Karpas-422 (cell line): Measurements from ENCODE around the gene RGS19. TPM values are rescaled to one million over a fixed set of nuclear protein-coding genes. Genes with fewer than 3 reads are reported as not detected.

Source experiments
- DNase-seq: peaks from one replicate; pipeline ENCODE4 v3.0.0-alpha.2; 2015
- H2AFZ ChIP-seq: fragments of 200-600 bp; sonication (generic); 2 replicates; pipeline ENCODE4 v1.6.1; 2014; ENCODE audit warnings: antibody characterized with exemption, low read length, mixed read lengths
- H3K27ac ChIP-seq: fragments of 200-600 bp; sonication (generic); 2 replicates; pipeline ENCODE4 v1.5.1; 2014; ENCODE audit warnings: mild to moderate bottlenecking, low read length, moderate library complexity
- H3K27me3 ChIP-seq: fragments of 200-600 bp; sonication (generic); 2 replicates; pipeline ENCODE4 v1.6.1; 2014; ENCODE audit warnings: low read length, mixed read lengths
- H3K36me3 ChIP-seq: fragments of 200-600 bp; sonication (generic); 2 replicates; pipeline ENCODE4 v1.6.1; 2014; ENCODE audit warnings: low read length, mixed read lengths; ENCODE audit not compliant: insufficient read depth
- H3K4me1 ChIP-seq: fragments of 200-600 bp; sonication (generic); 2 replicates; pipeline ENCODE4 v1.6.1; 2014; ENCODE audit warnings: mild to moderate bottlenecking, low read length, mixed read lengths
- H3K4me2 ChIP-seq: fragments of 200-600 bp; sonication (generic); 2 replicates; pipeline ENCODE4 v1.6.1; 2014; ENCODE audit warnings: low read length, low read depth, mild to moderate bottlenecking; ENCODE audit not compliant: poor library complexity, severe bottlenecking
- H3K4me3 ChIP-seq: fragments of 200-600 bp; sonication (generic); 2 replicates; pipeline ENCODE4 v1.5.1; 2014; ENCODE audit warnings: mild to moderate bottlenecking, antibody characterized with exemption, low read length, mixed read lengths
- H3K79me2 ChIP-seq: fragments of 200-600 bp; sonication (generic); 2 replicates; pipeline ENCODE4 v1.6.1; 2014; ENCODE audit warnings: mild to moderate bottlenecking, low read length, mixed read lengths
- H3K9ac ChIP-seq: fragments of 200-600 bp; sonication (generic); 2 replicates; pipeline ENCODE4 v1.6.0; 2014; ENCODE audit warnings: low read length
- H3K9me2 ChIP-seq: fragments of 200-600 bp; sonication (generic), shearing (Covaris generic); replicated peaks from 2 replicates; pipeline ENCODE4 v1.6.0; 2014; ENCODE audit warnings: mild to moderate bottlenecking, low read length, moderate library complexity; ENCODE audit not compliant: insufficient read depth
- H3K9me3 ChIP-seq: fragments of 300-700, 200-600 bp; sonication (generic); 2 replicates; pipeline ENCODE4 v1.6.1; 2014; ENCODE audit warnings: low read length, mixed read lengths
- H4K20me1 ChIP-seq: fragments of 200-600 bp; sonication (generic); 2 replicates; pipeline ENCODE4 v1.6.1; 2014; ENCODE audit warnings: mild to moderate bottlenecking, antibody characterized with exemption, low read length, low read depth; ENCODE audit not compliant: insufficient read depth
- total RNA-seq: library from RNA; depleted of rRNA; stranded (reverse); fragments of >200 nt; shearing (Covaris generic); gene quantifications from 2 replicates; pipeline ENCODE4 v1.2.3, GENCODE V29; 2014; ENCODE audit warnings: low replicate concordance

Gene RGS19
- total RNA-seq, 1 experiment from 2014 or later = 172 TPM

GRCh38 chr20:64099880-64100565 is 20.7 kb upstream of the RGS19 start:
- no peak overlapping the region for H2AFZ ChIP-seq
- peak overlapping the region; percentile 88 for H3K27ac ChIP-seq

GRCh38 chr20:64099086-64099786 is 19.9 kb upstream of the RGS19 start:
- H3K4me1 ChIP-seq = peaks cover 40% of the 10 kb centered on the region
- peak overlapping the region; percentile 6; the same call in 1 of the 2 replicates for H3K4me3 ChIP-seq
- H3K79me2 ChIP-seq = no peaks in the 10 kb centered on the region
- no peaks in the 10 kb centered on the region for H3K9me3 ChIP-seq
- peaks cover 8% of the 10 kb centered on the region; the same call in 1 of the 2 replicates for H4K20me1 ChIP-seq
- peak overlapping the region; percentile 88 for H3K27ac ChIP-seq
- H3K4me2 ChIP-seq = peak overlapping the region; percentile 48
- H2AFZ ChIP-seq = no peak overlapping the region
- H3K9ac ChIP-seq = peak overlapping the region; percentile 37
- H3K9me2 ChIP-seq = no peaks in the 10 kb centered on the region
- H3K36me3 ChIP-seq = peaks cover 20% of the 10 kb centered on the region
- no peaks in the 10 kb centered on the region for H3K27me3 ChIP-seq
- no peak for DNase-seq

More at GRCh38 chr20:64099880-64100565, 20.7 kb upstream of the RGS19 start:
- no peaks in the 10 kb centered on the region for H3K9me2 ChIP-seq
- H3K36me3 ChIP-seq = peaks cover 20% of the 10 kb centered on the region
- H3K9me3 ChIP-seq = no peaks in the 10 kb centered on the region
- H3K79me2 ChIP-seq = no peaks in the 10 kb centered on the region
- no peaks in the 10 kb centered on the region for H3K27me3 ChIP-seq
- H3K4me1 ChIP-seq = peaks cover 40% of the 10 kb centered on the region
- peak overlapping the region; percentile 37 for H3K9ac ChIP-seq
- H3K4me2 ChIP-seq = peak overlapping the region; percentile 48
- DNase-seq = peak; percentile 87
- peak overlapping the region; percentile 6; the same call in 1 of the 2 replicates for H3K4me3 ChIP-seq
- H4K20me1 ChIP-seq = peaks cover 8% of the 10 kb centered on the region; the same call in 1 of the 2 replicates

DNA sequence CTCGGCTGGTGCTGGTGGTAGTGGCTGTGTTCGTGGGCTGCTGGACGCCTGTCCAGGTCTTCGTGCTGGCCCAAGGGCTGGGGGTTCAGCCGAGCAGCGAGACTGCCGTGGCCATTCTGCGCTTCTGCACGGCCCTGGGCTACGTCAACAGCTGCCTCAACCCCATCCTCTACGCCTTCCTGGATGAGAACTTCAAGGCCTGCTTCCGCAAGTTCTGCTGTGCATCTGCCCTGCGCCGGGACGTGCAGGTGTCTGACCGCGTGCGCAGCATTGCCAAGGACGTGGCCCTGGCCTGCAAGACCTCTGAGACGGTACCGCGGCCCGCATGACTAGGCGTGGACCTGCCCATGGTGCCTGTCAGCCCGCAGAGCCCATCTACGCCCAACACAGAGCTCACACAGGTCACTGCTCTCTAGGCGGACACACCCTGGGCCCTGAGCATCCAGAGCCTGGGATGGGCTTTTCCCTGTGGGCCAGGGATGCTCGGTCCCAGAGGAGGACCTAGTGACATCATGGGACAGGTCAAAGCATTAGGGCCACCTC is 19.2 kb upstream of the RGS19 start:
- Histone ChIP-seq H3K36me3 (peaks cover 20% of the 10 kb centered on the region), H3K4me3 (no peak overlapping the region), H3K27ac (peak overlapping the region; percentile 88), H3K9me2 (no peaks in the 10 kb centered on the region), H3K79me2 (no peaks in the 10 kb centered on the region), H3K9ac (no peak overlapping the region), H4K20me1 (peaks cover 8% of the 10 kb centered on the region; the same call in 1 of the 2 replicates), H3K4me2 (peak overlapping the region; percentile 48), H3K4me1 (peaks cover 40% of the 10 kb centered on the region), H3K27me3 (no peaks in the 10 kb centered on the region), H2AFZ (no peak overlapping the region), H3K9me3 (no peaks in the 10 kb centered on the region)
- DNase-seq = no peak

DNA sequence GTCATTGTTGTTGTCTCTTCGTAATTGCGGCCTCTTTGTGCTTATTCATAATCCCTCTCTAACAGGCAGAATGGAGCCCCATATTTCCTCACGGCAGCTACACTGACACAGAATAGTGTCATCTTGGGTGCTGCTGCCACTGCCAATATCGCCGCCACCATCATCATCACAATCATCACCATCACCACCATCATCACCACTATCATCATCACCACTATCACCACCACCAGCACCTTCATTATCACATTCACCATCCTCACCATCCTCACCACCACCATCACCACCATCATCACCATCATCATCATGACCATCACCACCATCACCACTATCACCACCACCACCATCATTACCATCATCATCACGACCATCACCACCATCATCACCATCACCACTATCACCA is 17.2 kb upstream of the RGS19 start:
- H3K4me3 ChIP-seq = no peak overlapping the region
- DNase-seq = no peak

DNA sequence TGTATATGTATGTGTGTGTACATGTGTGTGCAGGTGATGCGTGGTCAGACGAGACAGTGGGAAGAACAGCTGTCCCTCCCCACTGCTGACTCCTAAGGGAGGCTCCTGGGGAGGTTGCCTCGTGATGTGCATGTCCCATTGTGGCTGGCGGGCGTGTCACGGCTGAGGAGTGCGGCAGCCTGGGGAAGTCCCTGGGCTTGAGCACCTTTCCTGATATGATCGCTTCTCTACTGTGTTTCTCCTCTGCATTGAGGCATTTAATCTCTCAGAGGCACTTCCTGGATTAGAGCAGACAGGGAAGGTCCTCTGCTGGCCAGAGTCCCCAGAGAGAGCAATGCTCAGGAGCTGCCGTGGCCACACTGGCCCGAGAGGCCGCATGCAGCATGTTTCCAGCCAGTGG is 16.6 kb upstream of the RGS19 start:
- H2AFZ ChIP-seq = no peak overlapping the region
- no peak for DNase-seq
- H3K27ac ChIP-seq = no peak overlapping the region
- no peak overlapping the region for H3K9ac ChIP-seq
- no peaks in the 10 kb centered on the region; the same call in 1 of the 2 replicates for H3K79me2 ChIP-seq
- H3K9me3 ChIP-seq = no peaks in the 10 kb centered on the region
- no peaks in the 10 kb centered on the region for H3K9me2 ChIP-seq
- peaks cover 44% of the 10 kb centered on the region for H3K4me1 ChIP-seq
- 0 out of 2 replicates have a peak, but pooled peaks cover under 1% of the 10 kb centered on the region for H4K20me1 ChIP-seq
- no peaks in the 10 kb centered on the region for H3K27me3 ChIP-seq
- H3K4me2 ChIP-seq = no peak overlapping the region
- peaks cover 20% of the 10 kb centered on the region for H3K36me3 ChIP-seq
- H3K4me3 ChIP-seq = no peak overlapping the region

More for the DNA sequence above, 17.2 kb upstream of the RGS19 start:
- Histone ChIP-seq H3K36me3 (peaks cover 20% of the 10 kb centered on the region), H3K27me3 (no peaks in the 10 kb centered on the region), H3K9me2 (no peaks in the 10 kb centered on the region), H3K4me1 (peaks cover 47% of the 10 kb centered on the region), H2AFZ (no peak overlapping the region), H3K9me3 (no peaks in the 10 kb centered on the region), H3K27ac (no peak overlapping the region), H3K9ac (no peak overlapping the region), H3K4me2 (no peak overlapping the region), H3K79me2 (no peaks in the 10 kb centered on the region; the same call in 1 of the 2 replicates), H4K20me1 (peaks cover 6% of the 10 kb centered on the region; the same call in 1 of the 2 replicates)

DNA sequence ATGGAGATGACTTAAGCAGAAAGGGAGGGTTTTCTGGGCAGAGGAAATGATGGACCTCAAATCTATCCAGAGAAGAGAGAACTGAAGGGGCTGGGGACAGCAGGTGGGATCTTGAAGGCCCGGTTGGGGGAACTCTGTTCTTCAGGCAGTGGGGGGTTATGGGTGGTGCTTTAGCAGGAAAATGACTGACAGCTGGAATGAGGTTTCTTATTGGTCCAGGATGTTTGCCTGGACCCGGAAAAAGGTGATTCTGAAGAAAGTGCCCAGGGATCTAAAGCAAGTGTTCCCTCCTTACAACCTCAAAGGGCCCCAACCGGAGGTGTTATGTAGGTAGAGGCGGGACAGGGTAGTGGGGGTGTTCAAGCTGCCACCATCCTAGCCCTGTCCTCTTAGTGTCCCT is 16.1 kb upstream of the RGS19 start:
- H3K36me3 ChIP-seq = peaks cover 20% of the 10 kb centered on the region
- no peak overlapping the region for H3K9ac ChIP-seq
- no peaks in the 10 kb centered on the region for H3K27me3 ChIP-seq
- H3K9me3 ChIP-seq = no peaks in the 10 kb centered on the region
- no peaks in the 10 kb centered on the region for H3K9me2 ChIP-seq
- no peaks in the 10 kb centered on the region; the same call in 1 of the 2 replicates for H3K79me2 ChIP-seq
- H3K4me3 ChIP-seq = no peak overlapping the region
- H3K4me1 ChIP-seq = peaks cover 40% of the 10 kb centered on the region
- no peak for DNase-seq
- H3K27ac ChIP-seq = no peak overlapping the region
- no peak overlapping the region for H3K4me2 ChIP-seq
- H2AFZ ChIP-seq = no peak overlapping the region
- H4K20me1 ChIP-seq = no peaks in the 10 kb centered on the region; the same call in 1 of the 2 replicates

- Histone ChIP-seq H3K27me3 (no peaks in the 10 kb centered on the region), H3K9me2 (no peaks in the 10 kb centered on the region), H3K4me1 (peaks cover 27% of the 10 kb centered on the region), H3K4me2 (no peak overlapping the region), H3K36me3 (peaks cover 14% of the 10 kb centered on the region), H2AFZ (no peak overlapping the region), H3K9ac (no peak overlapping the region), H3K79me2 (peaks cover 1% of the 10 kb centered on the region; the same call in 1 of the 2 replicates), H3K4me3 (no peak overlapping the region), H3K9me3 (no peaks in the 10 kb centered on the region), H3K27ac (no peak overlapping the region), H4K20me1 (peaks cover 24% of the 10 kb centered on the region; the same call in 1 of the 2 replicates)
- DNase-seq = no peak
Observed at GRCh38 chr20:64093013-64093503, 13.7 kb upstream of the RGS19 start.
